GM13977 (cell line): ENCODE results near the gene AKAP6.

Experiments used
- DNase-seq: peaks from one replicate; pipeline ENCODE4 v3.0.0; 2012; ENCODE audit warnings: low spot score
- in situ Hi-C: fragments of 300-500 bp; cut with MboI; formaldehyde crosslinking; loops from one replicate; pipeline ENCODE4 v1.12.0; 2022; ENCODE audit warnings: low sequenced_read_pairs, low pct_unique_long_range_greater_than_20kb, mixed read lengths, inconsistent platforms; ENCODE audit not compliant: unreplicated experiment
- TF ChIP-seq, protein P1 (sequence below): IDR thresholded peaks from 2 replicates; pipeline ENCODE4 v1.5.1; 2012; ENCODE audit warnings: mild to moderate bottlenecking, control low read depth; ENCODE audit not compliant: insufficient read depth; ENCODE audit errors: extremely low read depth, missing control alignments

AKAP6 gene

DNA sequence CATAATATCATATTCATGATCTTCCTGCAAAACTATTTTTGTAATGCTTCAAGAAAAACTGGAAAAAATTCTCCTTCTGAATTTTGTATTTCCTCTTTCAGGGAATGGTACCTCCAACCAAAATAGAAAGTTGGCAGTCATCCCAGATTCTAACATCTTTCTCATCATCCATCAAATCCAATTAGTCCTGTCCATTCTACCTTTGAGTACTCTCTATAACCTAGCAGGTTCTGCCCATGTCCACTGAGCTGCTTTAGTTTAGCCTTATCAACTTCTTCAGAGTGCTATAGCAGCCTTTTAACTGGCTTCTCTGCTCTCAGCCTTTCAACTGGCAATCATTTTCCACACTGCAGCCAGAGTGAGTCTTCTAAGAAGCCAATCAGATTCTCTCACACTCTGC lies 236.2 kb downstream of the AKAP6 start:
- DNase-seq, result no peak
- in situ Hi-C loops, result no loop called here
- TF ChIP-seq, protein P1, sequence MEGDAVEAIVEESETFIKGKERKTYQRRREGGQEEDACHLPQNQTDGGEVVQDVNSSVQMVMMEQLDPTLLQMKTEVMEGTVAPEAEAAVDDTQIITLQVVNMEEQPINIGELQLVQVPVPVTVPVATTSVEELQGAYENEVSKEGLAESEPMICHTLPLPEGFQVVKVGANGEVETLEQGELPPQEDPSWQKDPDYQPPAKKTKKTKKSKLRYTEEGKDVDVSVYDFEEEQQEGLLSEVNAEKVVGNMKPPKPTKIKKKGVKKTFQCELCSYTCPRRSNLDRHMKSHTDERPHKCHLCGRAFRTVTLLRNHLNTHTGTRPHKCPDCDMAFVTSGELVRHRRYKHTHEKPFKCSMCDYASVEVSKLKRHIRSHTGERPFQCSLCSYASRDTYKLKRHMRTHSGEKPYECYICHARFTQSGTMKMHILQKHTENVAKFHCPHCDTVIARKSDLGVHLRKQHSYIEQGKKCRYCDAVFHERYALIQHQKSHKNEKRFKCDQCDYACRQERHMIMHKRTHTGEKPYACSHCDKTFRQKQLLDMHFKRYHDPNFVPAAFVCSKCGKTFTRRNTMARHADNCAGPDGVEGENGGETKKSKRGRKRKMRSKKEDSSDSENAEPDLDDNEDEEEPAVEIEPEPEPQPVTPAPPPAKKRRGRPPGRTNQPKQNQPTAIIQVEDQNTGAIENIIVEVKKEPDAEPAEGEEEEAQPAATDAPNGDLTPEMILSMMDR, result no peak

DNA sequence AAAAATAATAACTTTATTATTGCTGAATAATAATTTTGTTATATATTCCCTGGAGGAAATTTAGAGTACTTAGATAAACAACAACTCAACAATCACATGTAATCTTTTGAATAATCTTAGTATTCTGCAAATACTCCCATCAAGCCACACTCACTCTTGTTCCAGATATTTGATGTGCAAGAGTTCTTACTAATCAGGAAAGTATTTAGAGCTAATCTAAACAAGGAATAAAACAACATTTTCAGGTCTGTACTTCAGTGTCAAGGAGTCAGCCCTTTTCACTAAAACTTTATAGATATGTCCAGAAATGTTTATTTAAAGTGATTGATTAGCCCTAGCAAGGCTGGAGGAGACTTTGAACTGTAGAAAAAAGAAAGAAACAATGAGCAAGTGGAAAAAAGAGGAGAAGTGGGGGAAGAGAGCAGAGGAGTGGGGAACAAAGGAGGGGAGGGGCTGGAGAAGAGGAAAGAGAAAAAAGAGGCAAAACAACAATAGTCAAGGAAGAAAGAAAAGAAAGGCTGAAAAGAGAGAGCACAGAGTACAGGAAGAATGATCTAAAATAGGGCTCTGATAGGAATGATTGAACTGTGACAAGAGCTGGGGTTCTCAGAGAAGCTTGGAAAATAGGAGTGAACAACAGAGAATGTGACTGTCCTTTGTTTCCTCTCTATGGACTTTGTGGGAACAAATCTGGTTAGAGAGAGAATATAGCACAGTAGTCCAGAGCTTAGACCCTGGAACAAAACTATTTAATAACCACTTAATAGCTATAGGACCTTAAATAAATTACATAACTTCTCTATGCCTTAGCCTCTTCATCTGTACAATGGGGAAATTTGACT lies 238.7 kb downstream of the AKAP6 start:
- no peak for DNase-seq
- in situ Hi-C loops, result no loop called here
- TF ChIP-seq, protein P1, result no peak

DNA sequence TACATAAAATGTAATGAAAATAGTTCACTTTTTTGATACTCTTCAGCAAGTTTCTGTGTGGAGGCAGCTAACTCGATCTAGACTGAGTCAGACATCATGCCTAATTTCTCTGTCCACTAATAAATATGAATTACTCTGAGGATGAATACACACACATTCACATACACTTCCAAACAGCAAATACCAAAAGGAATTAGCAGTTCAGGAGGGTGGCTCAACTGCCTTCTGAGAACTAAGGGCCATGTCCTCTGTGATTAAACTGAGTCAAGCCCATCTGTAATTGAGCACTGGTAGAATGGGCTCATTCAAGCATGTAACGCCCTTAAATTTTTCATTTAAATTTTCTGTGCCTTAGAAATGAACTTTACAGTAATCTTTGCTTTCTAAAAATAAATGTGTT lies 242.5 kb downstream of the AKAP6 start:
- in situ Hi-C loops, result no loop called here
- TF ChIP-seq, protein P1, result no peak
- no peak for DNase-seq

DNA sequence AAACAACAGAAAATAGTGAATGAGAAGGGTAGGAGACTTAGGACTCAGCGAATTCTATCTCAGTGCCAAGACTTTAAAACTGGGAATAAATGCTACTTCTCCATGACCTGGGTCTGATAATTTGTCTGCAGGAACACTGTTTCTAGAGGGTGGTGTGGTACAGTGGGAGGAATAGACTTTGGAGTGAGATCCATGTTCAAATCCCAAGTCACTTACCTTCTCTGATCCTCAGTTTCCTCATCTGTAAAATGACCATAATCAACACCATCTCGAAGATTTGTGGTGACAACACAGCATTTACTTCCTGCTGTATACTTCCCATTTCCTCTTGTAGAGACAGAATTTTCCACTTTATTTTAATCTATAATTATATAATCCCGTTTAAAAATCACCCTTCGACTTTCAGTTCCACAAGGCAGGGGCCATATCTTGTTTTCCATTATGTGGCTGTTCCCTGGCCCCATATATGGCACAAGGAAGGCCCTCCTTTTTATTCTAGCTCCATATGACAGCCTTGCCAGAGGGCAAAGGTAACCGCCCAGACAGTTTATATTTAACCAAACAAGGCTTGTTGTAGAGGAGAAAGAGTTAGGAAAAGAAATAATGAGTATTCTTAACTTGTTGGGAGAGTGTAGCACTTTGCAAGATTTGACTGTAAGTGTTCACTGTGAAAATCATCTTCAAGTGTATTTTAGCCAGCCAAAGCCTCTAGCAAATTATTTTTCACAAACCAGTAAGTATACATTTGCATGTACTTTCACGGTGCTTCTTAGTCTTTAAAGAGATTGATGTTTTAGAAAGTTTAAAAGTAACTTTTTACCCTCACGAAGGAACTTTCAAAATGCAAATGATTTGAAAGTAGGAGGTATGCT lies 243.1 kb downstream of the AKAP6 start:
- TF ChIP-seq, protein P1, result no peak
- in situ Hi-C loops, result no loop called here
- no peak for DNase-seq

DNA sequence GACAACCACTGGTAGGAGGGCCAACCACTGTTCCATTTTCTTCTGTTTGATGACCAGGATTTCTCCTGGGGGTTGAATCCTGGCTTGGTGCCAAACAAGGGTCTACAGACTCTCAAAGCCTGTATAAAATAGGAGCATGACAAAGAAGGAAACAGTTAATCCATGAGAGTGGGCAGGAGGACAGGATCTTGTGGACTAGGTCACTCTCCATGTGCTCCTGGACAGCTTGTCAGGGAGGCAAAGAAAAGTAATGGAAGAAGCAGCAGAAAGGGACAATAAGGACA lies 243.7 kb downstream of the AKAP6 start:
- DNase-seq, result no peak
- TF ChIP-seq, protein P1, result no peak
- in situ Hi-C loops, result no loop called here

DNA sequence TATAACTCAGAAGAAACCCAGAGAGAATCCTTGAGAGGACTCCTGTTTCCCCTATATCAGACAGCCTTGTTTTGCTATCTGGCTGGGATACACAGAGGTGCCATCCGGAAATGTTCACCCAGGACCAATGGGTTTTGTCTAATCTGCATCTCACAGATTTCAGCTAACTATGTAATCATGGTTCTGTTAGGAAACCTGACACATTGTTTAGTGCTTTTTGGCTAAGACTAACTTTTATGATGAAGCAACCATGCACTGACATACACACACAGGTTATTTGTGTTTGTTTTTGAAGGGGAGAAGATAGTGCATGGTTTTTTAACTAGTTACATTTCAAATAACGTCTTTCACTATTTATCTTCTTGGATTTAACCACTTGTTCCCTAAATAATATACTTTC lies 245.2 kb downstream of the AKAP6 start:
- in situ Hi-C loops, result no loop called here
- no peak for DNase-seq
- TF ChIP-seq, protein P1, result no peak
